Measurements from ENCODE around the gene FLNC. TPM values are rescaled to one million over a fixed set of nuclear protein-coding genes. Genes with fewer than 3 reads are reported as not detected.

Gene FLNC
- total and polyA plus RNA-seq, 10 donors = 0.21 to 1.8 (median 0.66) TPM

GRCh38 chr7:128821724-128822123 lies 8.5 kb upstream of the FLNC start:
- no peaks in the 10 kb centered on the region for H3K4me1 ChIP-seq
- no peak overlapping the region for H3K27ac ChIP-seq
- no peak for DNase-seq
- no peaks in the 10 kb centered on the region for H3K9me3 ChIP-seq
- peaks cover 0 to 12% (median 0%) of the 10 kb centered on the region in 7 donors for H3K27me3 ChIP-seq (replicated peaks in 1 of 7)
- no peak overlapping the region for H3K4me3 ChIP-seq
- WGBS, 5 donors = 90 to 95% (median 93%) methylated on average over 4 of the region's 4 CpGs
- H3K36me3 ChIP-seq = no peaks in the 10 kb centered on the region
- intact Hi-C loops (cut with DNase I; ENCODE audit: low total_unique reads) = no loop called here
- TF ChIP-seq POLR2A (IDR thresholded peaks at IDR 0.05) (no peak), POLR2AphosphoS5 (IDR thresholded peaks at IDR 0.05) (no peak)
- TF ChIP-seq, protein P1, sequence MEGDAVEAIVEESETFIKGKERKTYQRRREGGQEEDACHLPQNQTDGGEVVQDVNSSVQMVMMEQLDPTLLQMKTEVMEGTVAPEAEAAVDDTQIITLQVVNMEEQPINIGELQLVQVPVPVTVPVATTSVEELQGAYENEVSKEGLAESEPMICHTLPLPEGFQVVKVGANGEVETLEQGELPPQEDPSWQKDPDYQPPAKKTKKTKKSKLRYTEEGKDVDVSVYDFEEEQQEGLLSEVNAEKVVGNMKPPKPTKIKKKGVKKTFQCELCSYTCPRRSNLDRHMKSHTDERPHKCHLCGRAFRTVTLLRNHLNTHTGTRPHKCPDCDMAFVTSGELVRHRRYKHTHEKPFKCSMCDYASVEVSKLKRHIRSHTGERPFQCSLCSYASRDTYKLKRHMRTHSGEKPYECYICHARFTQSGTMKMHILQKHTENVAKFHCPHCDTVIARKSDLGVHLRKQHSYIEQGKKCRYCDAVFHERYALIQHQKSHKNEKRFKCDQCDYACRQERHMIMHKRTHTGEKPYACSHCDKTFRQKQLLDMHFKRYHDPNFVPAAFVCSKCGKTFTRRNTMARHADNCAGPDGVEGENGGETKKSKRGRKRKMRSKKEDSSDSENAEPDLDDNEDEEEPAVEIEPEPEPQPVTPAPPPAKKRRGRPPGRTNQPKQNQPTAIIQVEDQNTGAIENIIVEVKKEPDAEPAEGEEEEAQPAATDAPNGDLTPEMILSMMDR (IDR thresholded peaks at IDR 0.05 in 8 of 11, conservative IDR thresholded peaks at IDR 0.05 in 3 of 11) = no peak

DNA sequence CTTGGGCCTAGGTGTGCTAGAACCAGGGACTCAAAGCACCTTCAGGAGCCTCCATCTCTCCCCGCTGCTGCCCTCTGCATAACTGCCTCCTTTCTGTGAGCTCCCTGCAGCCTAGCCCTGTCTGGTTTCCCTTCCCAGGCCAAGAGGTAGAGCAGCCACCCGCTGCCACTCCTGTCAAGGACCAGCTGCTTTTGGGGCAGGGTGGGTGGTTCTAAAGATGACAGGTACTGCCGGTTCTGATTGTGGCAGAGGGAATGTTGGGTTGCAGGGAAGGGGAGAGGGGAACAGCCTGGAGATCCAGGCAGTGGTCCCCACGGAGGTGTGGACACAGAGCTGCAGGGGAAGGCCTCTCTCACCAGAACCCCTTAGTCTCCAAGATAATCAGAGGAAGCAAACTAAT lies 3.7 kb upstream of the FLNC start:
- DNase-seq = no peak
- Histone ChIP-seq H3K4me3 (no peak overlapping the region), H3K27me3 (replicated peaks in 1 of 7) (peaks cover 4 to 60% (median 36%) of the 10 kb centered on the region in 7 donors), H3K27ac (no peak overlapping the region), H3K4me1 (peaks cover 16 to 24% (median 21%) of the 10 kb centered on the region in 6 donors), H3K36me3 (no peaks in the 10 kb centered on the region), H3K9me3 (no peaks in the 10 kb centered on the region)
- intact Hi-C loops (cut with DNase I; ENCODE audit: low total_unique reads) = no loop called here
- WGBS, 5 donors = 76 to 92% (median 87%) methylated on average over 4 of the region's 4 CpGs
- no peak for TF ChIP-seq POLR2AphosphoS5 (IDR thresholded peaks at IDR 0.05)
- TF ChIP-seq POLR2A (IDR thresholded peaks at IDR 0.05) = no peak
- TF ChIP-seq, protein P1 (IDR thresholded peaks at IDR 0.05 in 8 of 11, conservative IDR thresholded peaks at IDR 0.05 in 3 of 11) = no peak

DNA sequence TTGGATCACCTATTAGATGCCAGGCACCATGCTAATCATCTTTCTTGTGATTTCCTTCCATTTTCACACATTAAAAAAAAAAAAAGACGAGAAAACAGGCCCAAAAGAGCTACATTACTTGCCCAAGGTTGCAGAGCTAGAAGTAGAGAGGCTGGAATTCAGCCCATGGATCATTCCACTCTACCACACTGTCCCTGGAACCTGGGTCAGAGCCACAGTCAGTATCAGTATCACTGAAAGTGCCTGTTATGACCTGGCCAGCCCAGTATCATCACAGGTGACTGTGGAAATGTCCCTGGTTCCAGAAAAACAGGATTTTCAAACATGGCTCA lies 3.3 kb upstream of the FLNC start:
- Histone ChIP-seq H3K36me3 (no peaks in the 10 kb centered on the region), H3K27me3 (replicated peaks in 1 of 7) (peaks cover 4 to 63% (median 39%) of the 10 kb centered on the region in 7 donors), H3K9me3 (no peaks in the 10 kb centered on the region), H3K27ac (no peak overlapping the region), H3K4me3 (no peak overlapping the region), H3K4me1 (peaks cover 16 to 28% (median 25%) of the 10 kb centered on the region in 6 donors)
- DNase-seq = no peak
- intact Hi-C loops (cut with DNase I; ENCODE audit: low total_unique reads) = no loop called here
- WGBS, 5 donors = 74 to 92% (median 79%) methylated on average over 1 of the region's 1 CpG
- TF ChIP-seq, protein P1 (IDR thresholded peaks at IDR 0.05 in 8 of 11, conservative IDR thresholded peaks at IDR 0.05 in 3 of 11) = no peak
- TF ChIP-seq POLR2A (IDR thresholded peaks at IDR 0.05) = no peak
- TF ChIP-seq POLR2AphosphoS5 (IDR thresholded peaks at IDR 0.05) = no peak

- TF ChIP-seq POLR2A (IDR thresholded peaks at IDR 0.05) = no peak
- TF ChIP-seq POLR2AphosphoS5 (IDR thresholded peaks at IDR 0.05) = no peak
- TF ChIP-seq, protein P1 (IDR thresholded peaks at IDR 0.05 in 8 of 11, conservative IDR thresholded peaks at IDR 0.05 in 3 of 11) = no peak
- intact Hi-C loops (cut with DNase I; ENCODE audit: low total_unique reads) = no loop called here
- 92 to 97% (median 94%) methylated on average over 13 to 17 of the region's 17 CpGs for WGBS, 5 donors
- no peak overlapping the region for H3K4me3 ChIP-seq
- H3K4me1 ChIP-seq = peaks cover 16 to 33% (median 28%) of the 10 kb centered on the region in 6 donors
- no peaks in the 10 kb centered on the region for H3K36me3 ChIP-seq
- H3K27ac ChIP-seq = no peak overlapping the region
- no peaks in the 10 kb centered on the region for H3K9me3 ChIP-seq
- no peak for DNase-seq
- peaks cover 4 to 69% (median 44%) of the 10 kb centered on the region in 7 donors for H3K27me3 ChIP-seq (replicated peaks in 1 of 7)
These were observed 2.8 kb upstream of the FLNC start for GRCh38 chr7:128827248-128827958.
